ENCODE data around the gene GLB1L. TPM values are rescaled to one million over a fixed set of nuclear protein-coding genes. Genes with fewer than 3 reads are reported as not detected.

The GLB1L gene
- total and polyA plus RNA-seq, 2 of the 8 experiments (the other 6 are each of a cell fraction or from before 2014, with no cell fraction given) = 3.7 to 4.0 TPM

GRCh38 chr2:219289537-219290361, 44.5 kb upstream of the GLB1L start:
- Histone ChIP-seq H3K23me2 (ENCODE audit: low read depth, low read length) (peaks cover 4% of the 10 kb centered on the region; the same call in 1 of the 2 replicates), H4K20me1 (replicated peaks in 1 of 2; ENCODE audit: control insufficient read depth in 1 of 2, insufficient read depth in 2 of 2, low read length in 2 of 2) (peaks cover 0 to 2% of the 10 kb centered on the region in 2 experiments), H2BK15ac (ENCODE audit: low read length) (no peak overlapping the region), H4K8ac (ENCODE audit: extremely low read depth, insufficient read depth, low read length) (peak overlapping the region; percentile 37; the same call in 1 of the 2 replicates), H3K36me3 (ENCODE audit: control insufficient read depth in 2 of 4, insufficient read depth in 4 of 4, low read length in 3 of 4) (no peaks in the 10 kb centered on the region; a peak in 1 of 8 replicates), H3K56ac (replicated peaks; ENCODE audit: insufficient read length, low read depth, low read length) (no peak overlapping the region), H3K27ac (ENCODE audit: low read depth, low read length) (no peak overlapping the region), H3K23ac (ENCODE audit: insufficient read length) (no peak overlapping the region), H4K91ac (replicated peaks; ENCODE audit: insufficient read length, low read length) (no peak overlapping the region), H3K27me3 (replicated peaks in 1 of 4; ENCODE audit: control insufficient read depth in 3 of 4, extremely low read depth in 1 of 4, insufficient read depth in 3 of 4, low read length in 3 of 4) (peaks cover 0 to 8% (median 3%) of the 10 kb centered on the region in 4 experiments; a peak in 3 of 7 replicates), H2BK12ac (ENCODE audit: low read depth, low read length) (no peak overlapping the region), H2BK20ac (ENCODE audit: low read length) (no peak overlapping the region), H2AFZ (ENCODE audit: low read length) (no peak overlapping the region), H3K4me1 (replicated peaks in 1 of 4; ENCODE audit: control insufficient read depth in 3 of 4, insufficient read depth in 4 of 4, low read length in 3 of 4) (peaks cover 0 to 12% (median 7%) of the 10 kb centered on the region in 4 experiments; a peak in 6 of 7 replicates), H3K79me1 (ENCODE audit: low read depth, low read length) (no peaks in the 10 kb centered on the region), H3K4me3 (ENCODE audit: extremely low read depth in 1 of 4, insufficient read depth in 2 of 4, low read depth in 3 of 4, low read length in 4 of 4) (no peak overlapping the region), H2BK5ac (ENCODE audit: low read depth, low read length) (no peak overlapping the region), H3K9me3 (ENCODE audit: insufficient read depth in 2 of 2, low read depth in 1 of 2, low read length in 1 of 2) (0 out of 4 replicates have a peak, but pooled peaks cover 0 to 5% of the 10 kb centered on the region in 2 experiments), H3K14ac (ENCODE audit: insufficient read length) (no peak overlapping the region), H3K79me2 (ENCODE audit: control insufficient read depth in 1 of 2, insufficient read depth in 2 of 2, low read length in 2 of 2) (no peaks in the 10 kb centered on the region), H3K4ac (replicated peaks; ENCODE audit: insufficient read length, low read depth, low read length) (no peak overlapping the region), H2BK120ac (replicated peaks; ENCODE audit: low read depth, low read length) (no peak overlapping the region), H4K5ac (ENCODE audit: insufficient read length, low read depth, low read length) (no peak overlapping the region), H2AK5ac (ENCODE audit: low read depth, low read length) (no peak overlapping the region), H3K18ac (ENCODE audit: extremely low read depth, low read length) (no peak overlapping the region), H3K4me2 (ENCODE audit: insufficient read depth in 1 of 2, low read depth in 2 of 2, low read length in 2 of 2) (no peak overlapping the region), H3K9ac (replicated peaks in 1 of 4; ENCODE audit: extremely low read depth in 1 of 4, low read depth in 3 of 4, low read length in 3 of 4) (no peak overlapping the region)
- WGBS, 2 experiments (ENCODE audit: extremely low coverage in 1 of 2, insufficient coverage in 1 of 2, insufficient read length in 1 of 2, insufficient replicate concordance in 2 of 2, low coverage in 1 of 2, low lambda C conversion rate in 2 of 2, missing lambda C conversion rate in 1 of 2) = 94% methylated on average over 16 of the region's 16 CpGs; no CpG with 5 or more reads in 1 of the 2 experiments
- ChIA-PET CTCF (ENCODE audit: partially characterized antibody) (interaction anchor here (0.9 to 9.0 kb wide), 9 partner anchors 8 to 251 kb away, joined by 3 to 220 read pairs (median 4); partner anchors contain the start of genes DNAJB2, GLB1L, PTPRN and STK16), POLR2A (ENCODE audit: partially characterized antibody) (interaction anchor here (0.9 to 2.3 kb wide), 4 partner anchors 12 to 45 kb away, joined by 3 to 13 read pairs (median 3); partner anchors contain the start of gene TUBA4B)
- DNase-seq (ENCODE audit: low read depth in 1 of 2, low spot score in 2 of 2) (no peak), FAIRE-seq (no peak)
- TF ChIP-seq JUND (IDR thresholded peaks at IDR 0.05; ENCODE audit: low read length) (no peak), EZH2 (IDR thresholded peaks at IDR 0.05; ENCODE audit: low read depth, low read length, severe bottlenecking) (no peak), EGR1 (IDR thresholded peaks at IDR 0.05; ENCODE audit: borderline replicate concordance, low read depth, low read length) (no peak), TEAD4 (IDR thresholded peaks at IDR 0.05; ENCODE audit: low read depth, low read length) (no peak), SIN3A (conservative IDR thresholded peaks at IDR 0.05 in 1 of 2, IDR thresholded peaks at IDR 0.05 in 1 of 2; ENCODE audit: low read depth in 1 of 2, low read length in 2 of 2) (no peak), KDM5A (IDR thresholded peaks at IDR 0.05; ENCODE audit: low read length) (no peak), SIX5 (IDR thresholded peaks at IDR 0.05; ENCODE audit: low read depth, low read length) (no peak), SRF (IDR thresholded peaks at IDR 0.05; ENCODE audit: low read depth, low read length) (no peak), SP2 (IDR thresholded peaks at IDR 0.05; ENCODE audit: low read length) (no peak), SP1 (IDR thresholded peaks at IDR 0.05; ENCODE audit: low read depth, low read length) (no peak)
- TF ChIP-seq, protein P1, sequence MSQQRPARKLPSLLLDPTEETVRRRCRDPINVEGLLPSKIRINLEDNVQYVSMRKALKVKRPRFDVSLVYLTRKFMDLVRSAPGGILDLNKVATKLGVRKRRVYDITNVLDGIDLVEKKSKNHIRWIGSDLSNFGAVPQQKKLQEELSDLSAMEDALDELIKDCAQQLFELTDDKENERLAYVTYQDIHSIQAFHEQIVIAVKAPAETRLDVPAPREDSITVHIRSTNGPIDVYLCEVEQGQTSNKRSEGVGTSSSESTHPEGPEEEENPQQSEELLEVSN (IDR thresholded peaks at IDR 0.05) = no peak
